Suprapubic skin (tissue), 4 donors: Measurements from ENCODE around the gene NSD1. TPM values are rescaled to one million over a fixed set of nuclear protein-coding genes. Genes with fewer than 3 reads are reported as not detected.

Experiments used
- DNase-seq, 2 donors: peaks; one replicate each; pipeline ENCODE4 v3.0.0-alpha.2; 2019; ENCODE audit warnings: low spot score in 2 of 2
- H3K27ac ChIP-seq: fragments of 200-600 bp; sonication (generic); one replicate; pipeline ENCODE4 v1.5.1; 2019
- H3K27me3 ChIP-seq: fragments of 200-600 bp; sonication (generic); one replicate; pipeline ENCODE4 v1.5.1; 2019
- H3K36me3 ChIP-seq: fragments of 200-600 bp; sonication (generic); one replicate; pipeline ENCODE4 v1.5.1; 2019
- H3K4me1 ChIP-seq: fragments of 200-600 bp; sonication (generic); one replicate; pipeline ENCODE4 v1.5.1; 2019
- H3K4me3 ChIP-seq: fragments of 200-600 bp; sonication (generic); one replicate; pipeline ENCODE4 v1.5.1; 2019; ENCODE audit warnings: mild to moderate bottlenecking
- H3K9me3 ChIP-seq: fragments of 200-600 bp; sonication (generic); one replicate; pipeline ENCODE4 v1.5.1; 2019
- CTCF ChIP-seq, 2 donors: fragments of 200-600 bp in 1 of 2; fragments of 450-650 bp in 1 of 2; sonication (generic) in 1 of 2; IDR thresholded peaks; one replicate each; pipeline ENCODE4 v1.5.1; 2016 to 2019; ENCODE audit warnings: antibody characterized with exemption in 2 of 2, mild to moderate bottlenecking in 1 of 2, moderate library complexity in 1 of 2
- EP300 ChIP-seq: sonication (generic); formaldehyde crosslinking; IDR thresholded peaks from one replicate; pipeline ENCODE4 v1.6.1; 2017; ENCODE audit warnings: antibody characterized with exemption
- POLR2A ChIP-seq, 2 donors: fragments of 450-650 bp; IDR thresholded peaks; one replicate each; pipeline ENCODE4 v1.6.1; 2017; ENCODE audit warnings: antibody characterized with exemption in 2 of 2, mild to moderate bottlenecking in 2 of 2, moderate library complexity in 2 of 2
- POLR2AphosphoS5 ChIP-seq, 3 donors: sonication (generic); formaldehyde crosslinking; IDR thresholded peaks; one replicate each; pipeline ENCODE4 v1.6.1; 2017; ENCODE audit warnings: antibody characterized with exemption in 3 of 3
- WGBS: methylation state at CpG from one replicate; pipeline ENCODE4 v1.1.5; 2018; 5-methylcytosine and 5-hydroxymethylcytosine counted together
- total RNA-seq, 4 donors: library from RNA; depleted of rRNA; stranded (reverse); fragments of >200 nt; gene quantifications; one replicate each; pipeline ENCODE4 v1.1.0, GENCODE V29; 2016

Gene NSD1
- total RNA-seq, 4 donors from 2014 or later = 36.0 to 67.9 (median 51.3) TPM

- Histone ChIP-seq H3K36me3 (peaks cover 27% of the 10 kb centered on the region), H3K4me3 (no peak overlapping the region), H3K4me1 (peaks cover 61% of the 10 kb centered on the region), H3K27ac (no peak overlapping the region), H3K27me3 (no peaks in the 10 kb centered on the region), H3K9me3 (no peaks in the 10 kb centered on the region)
- no peak for DNase-seq
- WGBS = 79% methylated on average over 2 of the region's 10 CpGs
- TF ChIP-seq POLR2A (IDR thresholded peaks at IDR 0.05) (no peak), EP300 (no peak), CTCF (IDR thresholded peaks at IDR 0.05) (peak; percentile 48 to 89), POLR2AphosphoS5 (IDR thresholded peaks at IDR 0.05) (no peak)
These were observed 176.0 kb downstream of the NSD1 start for GRCh38 chr5:177309351-177310191.

- no peak for TF ChIP-seq CTCF (IDR thresholded peaks at IDR 0.05)
- no peak for TF ChIP-seq POLR2A (IDR thresholded peaks at IDR 0.05)
- no peak for TF ChIP-seq EP300
- no peak for TF ChIP-seq POLR2AphosphoS5 (IDR thresholded peaks at IDR 0.05)
- peaks cover 54% of the 10 kb centered on the region for H3K4me1 ChIP-seq
- H3K36me3 ChIP-seq = peaks cover 24% of the 10 kb centered on the region
- no peak overlapping the region for H3K27ac ChIP-seq
- H3K9me3 ChIP-seq = no peaks in the 10 kb centered on the region
- 83% methylated on average over 1 of the region's 13 CpGs for WGBS
- H3K4me3 ChIP-seq = no peak overlapping the region
- H3K27me3 ChIP-seq = no peaks in the 10 kb centered on the region
- DNase-seq = no peak
These were observed 176.8 kb downstream of the NSD1 start for GRCh38 chr5:177310332-177310731.

- TF ChIP-seq CTCF (IDR thresholded peaks at IDR 0.05) (no peak), POLR2AphosphoS5 (IDR thresholded peaks at IDR 0.05) (no peak), POLR2A (IDR thresholded peaks at IDR 0.05) (no peak), EP300 (no peak)
- Histone ChIP-seq H3K36me3 (peaks cover 19% of the 10 kb centered on the region), H3K4me1 (peaks cover 48% of the 10 kb centered on the region), H3K27ac (no peak overlapping the region), H3K27me3 (no peaks in the 10 kb centered on the region), H3K9me3 (no peaks in the 10 kb centered on the region), H3K4me3 (peak overlapping the region; percentile 69)
- DNase-seq = peak in 1 of 2 donors; percentile 72
- 22% methylated on average over 18 of the region's 20 CpGs for WGBS
These were observed 177.3 kb downstream of the NSD1 start for GRCh38 chr5:177310757-177311391.

GRCh38 chr5:177311392-177311722 is 177.8 kb downstream of the NSD1 start:
- Histone ChIP-seq H3K27ac (no peak overlapping the region), H3K4me1 (peaks cover 43% of the 10 kb centered on the region), H3K4me3 (peak overlapping the region; percentile 69), H3K9me3 (no peaks in the 10 kb centered on the region), H3K27me3 (no peaks in the 10 kb centered on the region), H3K36me3 (peaks cover 14% of the 10 kb centered on the region)
- TF ChIP-seq POLR2AphosphoS5 (IDR thresholded peaks at IDR 0.05) (no peak), POLR2A (IDR thresholded peaks at IDR 0.05) (no peak), EP300 (no peak), CTCF (IDR thresholded peaks at IDR 0.05) (no peak)
- no CpG with 5 or more reads among the region's 23 CpGs for WGBS
- DNase-seq = no peak
